Measurements from ENCODE around the gene CP.

Gene CP

GRCh38 chr3:149221783-149222517 lies at the start of gene CP:
Gene CP, minus strand, starts transcription at chr3:149221829. Its CDS starts 37 bp downstream, at chr3:149221792.
- TF ChIP-seq CTCF (conservative IDR thresholded peaks at IDR 0.05; ENCODE audit: low read depth), result no peak
- ChIA-PET POLR2A (ENCODE audit: low non-redundant PET) (no interaction called here), CTCF (no interaction called here)
- H3K27ac ChIP-seq, result no peak within 1 kb of the TSS
- no peak for DNase-seq (ENCODE audit: low spot score)

DNA sequence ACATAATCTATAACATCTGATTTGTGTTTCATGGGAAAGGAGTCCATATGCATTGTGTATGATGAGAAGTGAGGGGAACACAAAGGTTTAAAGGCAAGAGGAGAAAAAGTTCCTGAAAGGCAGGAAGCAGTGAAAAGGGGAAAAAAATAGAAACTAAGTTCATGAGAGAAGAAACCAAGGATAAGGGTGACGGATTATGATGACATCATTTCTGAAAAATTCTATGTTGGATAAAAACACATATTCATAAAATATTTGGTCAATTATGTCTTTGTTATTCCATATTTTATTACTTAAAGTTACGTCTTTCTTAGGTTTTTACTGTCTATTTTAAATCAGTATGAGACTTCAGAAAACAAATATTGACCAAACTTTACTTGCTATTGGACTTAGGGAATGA lies 48.6 kb upstream of the CP start:
- POLR2A ChIA-PET (ENCODE audit: low non-redundant PET), result no interaction called here
- no peak overlapping the region for H3K27ac ChIP-seq
- no peak for DNase-seq (ENCODE audit: low spot score)
- no peak for TF ChIP-seq CTCF (conservative IDR thresholded peaks at IDR 0.05; ENCODE audit: low read depth)
- CTCF ChIA-PET, result interaction anchor here (4.3 kb wide), 1 partner anchor 149 kb away, joined by 29 read pairs; no protein-coding TSS in a partner anchor

GRCh38 chr3:149269687-149270086 lies 48.1 kb upstream of the CP start:
- H3K27ac ChIP-seq, result no peak overlapping the region
- no peak for TF ChIP-seq CTCF (conservative IDR thresholded peaks at IDR 0.05; ENCODE audit: low read depth)
- DNase-seq (ENCODE audit: low spot score), result no peak
- ChIA-PET POLR2A (ENCODE audit: low non-redundant PET) (no interaction called here), CTCF (interaction anchor here (1.0 kb wide), 1 partner anchor 150 kb away, joined by 3 read pairs; no protein-coding TSS in a partner anchor)

GRCh38 chr3:149267565-149267964 lies 45.9 kb upstream of the CP start:
- H3K27ac ChIP-seq, result no peak overlapping the region
- TF ChIP-seq CTCF (conservative IDR thresholded peaks at IDR 0.05; ENCODE audit: low read depth), result no peak
- POLR2A ChIA-PET (ENCODE audit: low non-redundant PET), result no interaction called here
- CTCF ChIA-PET, result interaction anchor here (0.6 kb wide), 1 partner anchor 479 kb away, joined by 4 read pairs; no protein-coding TSS in a partner anchor
- no peak for DNase-seq (ENCODE audit: low spot score)

- no peak for DNase-seq (ENCODE audit: low spot score)
- no peak for TF ChIP-seq CTCF (conservative IDR thresholded peaks at IDR 0.05; ENCODE audit: low read depth)
- POLR2A ChIA-PET (ENCODE audit: low non-redundant PET), result no interaction called here
- CTCF ChIA-PET, result no interaction called here
- H3K27ac ChIP-seq, result no peak overlapping the region
Measured at GRCh38 chr3:149266736-149267135, 45.1 kb upstream of the CP start.

DNA sequence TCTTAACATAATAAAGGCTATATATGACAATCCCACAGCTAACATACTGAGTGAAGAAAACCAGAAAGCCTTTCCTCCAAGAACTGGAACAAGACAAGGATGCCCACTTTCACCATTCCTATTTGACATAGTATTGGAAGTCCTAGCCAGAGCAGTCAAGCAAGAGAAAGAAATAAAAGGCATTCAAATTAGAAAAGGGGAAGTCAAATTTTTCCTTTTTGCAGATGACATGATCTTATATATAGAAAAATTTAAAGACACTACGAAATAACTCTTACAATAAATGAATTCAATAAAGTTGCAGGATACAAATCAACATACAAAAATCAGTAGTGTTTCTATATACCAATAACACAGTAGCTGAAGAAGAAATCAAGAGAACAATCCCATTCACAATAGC lies 42.2 kb upstream of the CP start:
- no peak for DNase-seq (ENCODE audit: low spot score)
- no peak overlapping the region for H3K27ac ChIP-seq
- no peak for TF ChIP-seq CTCF (conservative IDR thresholded peaks at IDR 0.05; ENCODE audit: low read depth)
- CTCF ChIA-PET, result interaction anchor here (0.7 to 0.9 kb wide), 2 partner anchors 57 to 88 kb away, joined by 3 to 4 read pairs; no protein-coding TSS in a partner anchor
- POLR2A ChIA-PET (ENCODE audit: low non-redundant PET), result no interaction called here

All from RWPE1 (cell line).